ENCODE data around the gene GOLGA8J.

- TF ChIP-seq ZNF140 (tag by site-specific recombination; IDR thresholded peaks at IDR 0.05) = no peak
- no peak for TF ChIP-seq CTCF (tag by site-specific recombination; IDR thresholded peaks at IDR 0.05)
- TF ChIP-seq ZNF530 (tag by site-specific recombination; IDR thresholded peaks at IDR 0.05; ENCODE audit: low read depth) = no peak
These were observed 14.4 kb upstream of the GOLGA8J start for GRCh38 chr15:30068326-30068725.
